GM18519 (cell line): ENCODE measurements around the gene USH2A.
A peak's percentile ranks its signal among the peaks of the same experiment; 100 is the strongest.

Source experiments
- ATAC-seq: cut with Tn5 transposase; IDR thresholded peaks from one replicate; pipeline ENCODE4 v1.9.1; 2021; ENCODE audit warnings: mild to moderate bottlenecking, moderate library complexity; ENCODE audit not compliant: unreplicated experiment, low FRiP score

The USH2A gene

DNA sequence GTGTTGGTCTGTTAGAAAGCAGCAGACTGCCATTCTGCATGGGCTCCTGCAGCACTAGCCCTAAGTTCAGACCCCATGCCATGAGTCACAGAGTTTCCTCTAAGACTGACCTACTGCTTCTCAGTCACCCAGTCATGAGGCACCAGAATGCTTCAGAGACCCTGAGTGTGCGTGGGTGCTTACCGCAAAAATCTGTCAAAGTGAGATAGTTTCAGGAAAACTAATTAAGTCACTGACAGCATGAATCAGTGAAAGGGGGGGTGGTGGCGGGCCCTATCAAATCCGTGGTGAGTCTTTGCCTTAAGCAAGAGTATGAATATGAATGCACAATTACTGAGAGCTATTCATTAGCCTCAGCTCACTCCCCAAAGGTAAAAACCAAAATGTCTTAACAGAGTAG is 758.0 kb downstream of the USH2A start:
- peak; percentile 48 for ATAC-seq

DNA sequence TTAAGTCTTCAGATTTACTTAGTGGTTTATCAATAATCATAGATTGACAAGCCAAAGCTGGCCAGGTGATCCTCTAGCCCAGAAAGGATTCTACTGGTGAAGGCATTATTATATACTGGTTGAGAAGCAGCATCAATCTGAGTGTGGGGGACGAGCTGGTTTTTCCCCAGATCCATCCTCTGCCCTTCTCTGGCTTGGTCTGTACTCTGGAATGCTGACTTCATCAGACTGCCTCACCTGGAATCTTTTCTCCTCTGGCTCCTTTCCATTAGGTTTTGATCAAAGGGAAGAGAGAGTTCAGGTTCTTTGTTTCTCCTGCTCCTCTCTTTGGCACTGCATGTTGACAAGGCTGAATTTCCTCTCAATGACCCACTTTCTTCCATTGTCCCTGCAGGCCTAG is 762.2 kb downstream of the USH2A start:
- ATAC-seq = no peak

DNA sequence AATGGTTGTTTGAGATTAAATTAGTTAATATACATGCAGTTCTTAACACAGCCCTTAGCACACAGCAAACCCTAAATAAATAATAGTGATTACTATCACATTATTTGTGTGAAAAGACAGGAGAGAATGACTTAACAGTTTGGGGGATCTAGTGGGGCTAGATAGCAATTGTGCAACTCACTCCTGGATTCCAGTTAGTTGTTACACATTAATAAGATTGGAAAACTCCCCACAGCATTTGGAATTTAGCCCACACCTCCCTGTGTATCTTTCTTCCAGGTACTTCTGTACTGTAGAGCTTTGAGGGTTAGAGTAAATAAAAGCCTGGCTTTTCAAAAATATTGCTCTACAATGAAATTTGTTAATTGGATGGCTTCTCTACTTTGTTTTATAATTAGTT is 763.0 kb downstream of the USH2A start:
- ATAC-seq = no peak

DNA sequence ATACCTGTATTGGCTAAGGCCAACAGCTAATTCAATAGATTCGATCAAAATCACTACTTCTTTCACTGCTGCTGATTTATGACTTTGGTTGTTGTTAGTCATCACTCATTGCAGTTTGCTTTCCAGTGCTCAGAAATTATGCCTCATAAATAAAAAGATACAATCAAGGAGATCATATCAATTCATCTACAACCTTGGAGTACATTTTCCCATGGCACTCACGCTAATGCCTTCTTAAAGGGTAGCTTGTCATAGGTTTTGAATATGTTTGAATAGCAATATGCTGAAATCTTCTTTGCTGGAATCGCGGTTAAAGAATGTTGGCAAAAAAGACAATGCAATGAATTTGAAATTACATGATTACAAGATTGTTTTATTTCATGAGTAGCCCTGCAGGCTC is 766.2 kb downstream of the USH2A start:
- no peak for ATAC-seq

DNA sequence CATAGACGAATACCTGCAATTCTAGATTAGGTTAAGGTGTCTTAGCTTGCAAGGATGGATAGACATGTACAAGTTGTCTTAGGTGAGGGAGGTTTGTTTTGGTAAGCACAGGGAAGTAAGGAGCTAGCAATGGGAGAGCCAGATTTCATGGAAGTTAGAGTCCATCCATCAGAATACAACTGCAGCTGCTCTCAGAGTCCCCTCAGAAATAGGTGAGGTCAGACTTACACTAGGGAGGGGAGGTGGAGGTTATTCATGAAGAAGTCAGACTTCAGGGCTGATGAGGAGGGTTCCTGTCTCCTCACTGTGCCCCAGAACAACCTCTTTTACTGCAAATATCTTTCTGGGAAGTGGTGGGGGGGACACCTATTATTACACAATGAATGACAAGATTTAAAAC is 770.9 kb downstream of the USH2A start:
- no peak for ATAC-seq

DNA sequence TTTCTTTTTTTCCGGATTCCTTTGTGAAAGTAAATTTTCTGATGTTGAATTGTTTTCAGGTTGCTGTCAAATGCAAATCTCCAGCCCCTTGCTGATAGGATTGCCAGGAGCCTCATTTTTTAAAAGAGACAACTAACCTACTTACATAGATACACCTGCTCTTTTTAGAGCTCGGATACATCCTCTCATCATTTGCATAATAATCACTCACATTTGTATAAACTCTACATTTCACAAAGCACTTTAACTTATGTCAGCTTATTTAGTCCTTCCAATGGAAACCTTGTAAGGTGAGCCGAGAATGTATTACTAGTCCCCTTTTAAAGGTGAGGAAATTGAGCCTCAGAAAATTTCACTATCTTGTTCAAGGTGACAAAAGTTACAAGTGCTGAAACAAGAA is 771.4 kb downstream of the USH2A start:
- ATAC-seq = no peak

DNA sequence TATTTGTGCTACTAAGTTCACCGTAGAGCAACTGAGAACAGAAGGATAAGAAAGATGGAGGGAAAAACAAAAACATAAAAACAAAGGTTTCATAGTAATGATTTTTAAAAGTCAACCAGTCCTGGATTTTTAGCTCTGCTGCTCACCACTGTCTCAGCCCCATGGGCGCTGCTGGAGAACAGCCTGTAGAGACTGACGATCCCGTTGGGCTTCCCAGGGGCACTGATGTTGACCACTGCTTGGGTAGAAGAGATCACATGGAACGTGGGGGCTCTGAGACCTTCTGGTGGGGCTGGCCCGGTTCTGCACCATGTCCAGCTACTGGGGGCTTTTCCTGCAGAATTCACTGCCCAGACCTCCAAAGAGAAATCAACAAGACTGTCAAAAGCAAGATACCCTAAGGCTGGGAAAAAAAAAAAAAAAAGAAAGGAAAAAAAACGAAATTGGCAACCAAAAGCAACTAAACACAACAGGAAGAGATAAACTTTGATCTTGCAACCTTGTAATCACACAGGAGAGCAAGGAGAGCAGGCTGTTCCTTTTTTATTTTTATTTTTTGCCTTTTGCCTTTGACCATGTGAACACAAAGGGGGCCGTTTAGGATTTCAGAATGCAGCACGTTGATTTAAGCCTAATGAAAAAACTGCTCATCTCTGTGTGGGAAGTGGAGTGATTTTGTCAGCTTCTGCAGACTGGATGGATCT is 772.6 kb downstream of the USH2A start:
- no peak for ATAC-seq

DNA sequence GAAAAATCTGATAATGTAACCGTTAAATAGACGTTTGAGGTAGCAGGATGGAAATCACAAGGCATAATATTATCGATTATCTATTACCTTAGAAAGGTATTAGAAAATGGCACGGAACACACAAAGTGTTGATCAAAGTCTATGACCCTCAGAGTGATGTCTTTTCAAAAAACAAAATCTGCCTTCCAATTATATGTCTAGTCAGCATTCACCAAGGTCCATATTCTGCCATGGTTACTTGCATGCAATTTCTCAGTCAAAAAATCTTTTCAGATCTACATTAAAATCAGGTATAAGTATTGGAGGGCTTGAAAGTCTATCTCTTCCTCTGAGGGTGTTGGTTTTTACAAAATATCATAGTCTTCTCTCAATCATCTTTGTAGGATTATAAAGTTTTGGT is 774.3 kb downstream of the USH2A start:
- ATAC-seq = no peak

DNA sequence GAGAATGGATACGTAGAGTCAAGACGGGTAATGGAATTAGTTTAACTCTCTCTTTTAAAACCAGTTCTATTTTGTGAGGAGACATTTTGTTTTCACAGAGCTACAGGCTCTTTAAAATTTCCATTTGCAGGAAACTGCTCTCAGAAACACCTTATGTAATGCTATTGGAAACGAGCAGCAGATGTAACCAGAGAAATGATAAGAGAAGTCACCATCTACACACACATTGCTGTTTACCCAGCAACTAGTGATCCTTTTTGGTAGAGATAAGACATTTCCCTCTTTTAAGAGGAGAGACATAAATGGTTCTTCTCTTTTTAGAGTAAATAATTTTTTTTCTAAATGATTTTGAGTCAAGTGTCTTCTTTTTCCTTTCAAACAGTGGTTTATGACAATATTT is 775.5 kb downstream of the USH2A start:
- ATAC-seq = no peak

DNA sequence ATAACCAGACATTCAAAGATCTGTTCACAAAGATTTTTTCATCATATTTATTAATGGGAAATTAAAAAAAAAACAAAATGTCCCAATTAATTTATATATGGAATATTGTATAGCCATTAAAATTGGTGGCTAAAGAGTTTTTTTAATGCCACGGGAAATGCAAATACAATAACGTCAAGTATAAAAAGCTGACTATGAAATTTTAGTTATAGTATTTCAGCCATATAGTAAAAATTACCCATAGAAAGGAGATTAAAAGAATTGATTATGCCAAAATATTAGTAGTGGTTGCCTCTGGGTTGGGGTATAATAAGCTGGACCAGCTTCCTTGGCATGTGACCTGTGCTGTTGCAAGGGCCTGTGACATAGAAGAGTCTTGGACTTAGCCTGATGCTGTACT is 777.4 kb downstream of the USH2A start:
- ATAC-seq = no peak

DNA sequence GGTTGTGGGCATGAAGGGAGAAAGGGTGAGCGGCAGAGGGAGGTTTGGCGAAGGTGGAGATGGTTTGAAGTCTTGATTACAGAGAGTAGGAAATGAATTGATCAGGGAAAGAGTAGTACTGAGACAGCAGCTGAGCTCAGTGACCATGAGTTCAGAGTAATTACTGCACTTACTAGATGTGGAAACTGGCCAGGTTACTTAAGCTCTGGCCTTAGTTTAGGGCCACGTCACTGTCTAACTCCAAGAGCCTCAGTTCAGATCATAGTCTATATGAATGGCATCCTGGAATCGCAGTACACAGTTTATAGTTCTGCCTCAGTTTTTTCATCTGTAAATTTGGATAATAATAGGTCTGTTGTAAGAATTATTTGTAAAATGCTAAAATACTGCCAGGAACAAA is 778.1 kb downstream of the USH2A start:
- no peak for ATAC-seq

DNA sequence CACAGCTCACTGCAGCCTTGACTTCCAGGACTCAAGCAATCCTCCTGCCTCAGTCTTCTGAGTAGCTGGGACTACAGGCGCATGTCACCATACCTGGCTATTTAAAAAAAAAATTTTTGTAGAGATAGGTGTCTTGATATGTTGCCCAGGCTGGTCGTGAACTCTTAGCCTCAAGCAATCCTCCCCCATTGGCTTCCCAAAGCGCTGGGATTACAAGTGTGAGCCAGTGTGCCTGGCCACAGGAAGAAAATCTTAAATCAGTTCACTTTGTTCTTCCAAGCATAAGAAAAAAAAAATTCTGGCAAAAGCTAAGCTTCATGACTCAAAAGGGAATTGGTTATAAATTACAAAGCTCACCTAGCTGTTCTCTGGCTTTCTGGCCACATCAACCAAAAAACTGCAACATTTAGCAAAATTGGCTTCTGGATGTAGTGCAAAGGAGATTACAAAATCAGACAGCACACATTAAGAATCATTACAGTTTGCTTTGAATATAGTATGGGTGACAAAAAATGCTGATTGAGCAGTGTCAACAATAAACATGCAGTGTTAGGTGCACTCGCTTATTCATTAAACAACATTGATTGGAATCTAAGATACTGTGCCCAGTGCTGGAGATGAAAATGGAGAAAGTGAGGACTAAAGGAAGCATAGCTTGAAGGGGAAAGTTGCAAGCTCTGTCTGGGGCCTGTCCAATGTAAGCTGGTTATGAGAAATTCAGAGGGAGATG is 779.5 kb downstream of the USH2A start:
- ATAC-seq = no peak

DNA sequence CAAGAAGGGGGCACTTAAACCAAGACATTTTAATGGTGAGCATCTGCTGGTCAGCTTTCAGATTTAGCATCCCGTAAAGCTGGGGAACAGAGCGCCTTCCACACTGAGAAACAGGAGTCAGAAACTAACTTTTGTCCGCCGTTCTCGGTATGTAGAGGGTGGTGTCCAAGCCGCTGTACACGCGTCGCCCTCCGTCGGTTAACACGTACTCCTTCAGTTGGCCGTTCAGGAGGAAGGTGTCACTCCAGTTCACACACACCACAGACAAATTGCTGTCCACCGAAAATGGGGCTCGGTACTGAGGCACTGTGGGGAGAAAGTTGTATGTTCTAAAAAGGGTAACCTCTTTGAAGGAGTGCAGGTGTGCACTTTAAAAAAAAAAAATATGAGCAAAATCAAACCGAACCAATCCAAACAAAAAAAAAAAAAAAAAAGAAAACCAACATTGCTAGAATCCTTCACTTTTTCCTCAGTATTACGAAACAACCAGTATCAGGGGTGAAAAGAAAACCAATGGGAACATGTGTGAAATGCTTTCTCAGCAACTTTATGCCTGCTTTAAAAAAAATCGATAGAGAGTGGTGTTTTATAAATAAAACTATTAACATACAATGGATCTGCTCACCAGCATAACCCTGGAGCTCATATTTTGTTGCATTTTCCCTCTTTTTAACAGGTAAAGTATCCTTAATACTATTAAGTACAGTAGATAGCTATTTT is 782.7 kb downstream of the USH2A start:
- no peak for ATAC-seq

DNA sequence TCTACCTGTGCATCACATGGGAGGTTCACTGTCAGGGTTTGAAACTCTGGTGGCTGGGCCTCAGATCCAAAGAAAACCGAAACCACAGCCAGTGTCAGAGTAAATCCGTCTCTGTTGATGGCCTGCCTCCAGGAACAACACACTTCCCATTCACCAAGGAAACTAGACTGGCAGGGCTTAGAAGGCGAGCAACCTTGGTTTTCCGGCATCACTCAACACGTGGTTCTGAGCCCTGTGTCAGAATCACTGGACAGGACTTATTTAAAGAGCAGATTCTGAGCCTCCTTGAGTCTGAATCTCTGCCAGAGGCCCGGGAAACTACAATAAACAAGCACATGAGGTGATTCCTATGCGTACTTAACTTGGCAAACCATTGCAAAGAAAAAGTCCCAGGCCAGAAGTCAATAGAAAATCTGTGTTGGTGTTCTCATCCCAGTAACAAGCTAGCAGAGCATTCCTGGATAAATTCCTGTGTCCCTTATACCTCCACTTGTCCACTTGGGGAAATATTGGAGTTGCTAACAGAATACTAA is 786.1 kb downstream of the USH2A start:
- ATAC-seq = no peak

DNA sequence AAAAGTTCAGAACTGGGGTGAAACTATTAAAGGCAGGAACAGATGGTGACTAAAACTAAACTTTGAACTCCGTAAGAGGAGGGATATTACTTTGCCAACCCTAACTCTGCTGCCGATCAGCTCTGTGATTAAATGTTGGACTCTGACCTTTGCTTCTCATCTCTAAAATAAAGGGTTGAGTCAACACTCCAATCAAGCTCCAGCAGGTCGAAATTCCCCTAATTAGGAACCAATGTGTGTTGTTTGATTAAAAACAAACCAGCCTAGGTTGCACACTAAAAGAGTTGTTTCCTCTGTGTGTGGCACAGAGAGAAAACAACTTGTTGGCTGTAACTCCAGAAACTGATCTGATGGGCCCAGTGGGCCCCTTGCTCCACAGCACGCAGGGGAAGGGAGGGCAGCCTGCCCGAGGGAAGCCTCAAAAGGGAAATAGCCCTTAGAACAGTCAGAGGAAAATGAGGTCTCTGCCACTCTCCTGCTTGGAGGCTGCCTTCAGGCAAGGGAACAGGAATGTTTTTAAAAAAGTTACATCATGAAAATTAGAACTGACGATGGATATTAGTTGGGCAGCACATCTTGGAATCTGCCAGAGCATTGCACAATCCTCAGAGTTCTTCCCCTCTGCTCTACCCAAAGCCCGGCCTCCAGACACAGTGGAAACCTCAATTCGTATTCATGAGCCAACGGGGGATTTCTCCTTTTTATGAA is 786.8 kb downstream of the USH2A start:
- ATAC-seq = no peak

DNA sequence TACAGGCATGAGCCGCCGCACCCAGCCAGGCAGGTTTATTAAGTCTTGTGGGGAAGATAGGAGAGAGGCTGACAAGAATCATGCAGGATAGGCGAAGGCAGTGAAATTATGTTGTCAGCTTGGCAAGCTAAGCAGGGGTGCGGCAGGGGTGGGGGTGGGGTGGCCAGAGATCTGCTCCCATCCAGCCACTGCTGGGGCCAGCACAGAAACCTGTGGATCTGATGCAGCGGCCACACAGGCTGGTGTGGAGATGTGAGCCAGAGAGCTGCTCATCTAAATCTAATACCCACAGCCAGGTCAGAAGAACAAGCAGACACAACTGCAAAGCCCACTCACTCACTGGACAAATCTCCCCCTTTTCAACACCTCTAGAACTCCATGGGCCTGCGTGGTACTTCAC is 787.4 kb downstream of the USH2A start:
- ATAC-seq = no peak

DNA sequence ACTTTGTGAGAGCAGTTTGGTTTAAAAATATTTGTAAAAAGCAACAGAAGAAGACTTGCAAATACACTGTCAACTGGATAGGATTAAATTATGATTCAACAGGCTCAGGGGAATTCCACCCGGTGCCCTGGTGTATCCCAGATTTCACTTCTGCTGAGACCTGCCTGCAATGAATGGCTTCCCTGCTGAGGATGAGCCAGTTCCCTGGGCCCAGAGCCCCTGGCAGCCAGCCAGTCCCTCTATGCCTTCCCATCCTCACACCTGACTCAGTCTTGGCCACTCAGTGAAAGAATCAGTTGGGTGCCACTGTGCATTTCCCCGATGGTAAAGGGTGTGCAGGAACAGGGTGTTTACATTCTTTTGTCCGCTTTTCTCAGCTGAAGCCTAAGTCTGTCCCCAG is 791.8 kb downstream of the USH2A start:
- ATAC-seq = no peak

DNA sequence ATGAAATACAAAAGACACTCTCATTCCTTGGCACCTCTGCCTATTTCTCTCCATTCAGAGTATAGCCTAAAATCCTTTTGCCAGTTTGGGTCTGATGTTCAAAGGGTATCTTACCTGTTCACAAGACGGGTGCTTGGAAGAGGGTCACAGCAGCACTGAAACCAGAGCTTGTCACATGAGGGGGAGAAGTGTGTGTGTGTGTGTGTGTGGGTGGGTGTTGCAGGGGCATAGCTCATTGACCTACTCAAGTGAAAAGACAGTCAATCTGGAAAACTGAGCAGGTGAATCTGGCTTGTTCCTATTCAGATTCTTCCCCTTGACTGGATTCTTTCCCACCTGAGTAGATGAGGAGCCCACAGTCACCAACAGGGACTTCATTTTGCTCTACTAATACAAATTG is 792.2 kb downstream of the USH2A start:
- ATAC-seq = no peak

DNA sequence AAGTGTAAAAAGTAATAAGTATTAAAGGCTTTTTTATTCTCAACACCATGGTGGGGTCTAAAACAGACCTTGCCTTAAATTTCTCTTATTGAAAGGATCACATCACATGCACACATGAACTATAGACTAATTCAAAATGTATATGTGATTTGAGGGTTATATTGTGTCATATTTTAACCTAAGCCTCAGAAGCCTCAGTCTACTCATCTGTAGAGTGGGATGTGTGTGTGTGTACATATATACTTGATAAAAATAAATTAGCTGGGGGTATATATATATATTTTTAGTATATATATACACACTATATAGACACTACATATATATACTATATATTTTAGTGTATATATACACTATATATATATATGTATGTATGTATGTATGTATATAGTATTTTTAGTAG is 797.3 kb downstream of the USH2A start:
- ATAC-seq = no peak

DNA sequence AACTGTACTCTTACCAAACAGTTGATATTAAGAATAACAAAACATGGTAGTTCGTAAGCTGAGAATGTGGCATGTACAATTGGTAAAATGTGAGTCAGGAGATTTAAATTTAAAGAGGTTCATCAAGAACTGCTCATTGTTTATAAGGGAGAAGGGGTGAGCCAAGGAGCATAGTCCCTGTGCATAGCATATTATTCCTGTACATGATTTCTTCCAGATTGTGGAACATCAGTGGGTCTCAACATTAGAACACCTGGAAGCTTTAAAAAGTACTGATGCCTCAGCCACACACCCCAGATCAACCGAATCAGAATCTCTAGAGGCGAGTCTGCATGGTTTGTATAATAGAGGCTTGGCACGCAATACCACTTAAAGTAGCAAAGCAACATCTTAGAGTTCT is 800.1 kb downstream of the USH2A start:
- ATAC-seq = no peak

DNA sequence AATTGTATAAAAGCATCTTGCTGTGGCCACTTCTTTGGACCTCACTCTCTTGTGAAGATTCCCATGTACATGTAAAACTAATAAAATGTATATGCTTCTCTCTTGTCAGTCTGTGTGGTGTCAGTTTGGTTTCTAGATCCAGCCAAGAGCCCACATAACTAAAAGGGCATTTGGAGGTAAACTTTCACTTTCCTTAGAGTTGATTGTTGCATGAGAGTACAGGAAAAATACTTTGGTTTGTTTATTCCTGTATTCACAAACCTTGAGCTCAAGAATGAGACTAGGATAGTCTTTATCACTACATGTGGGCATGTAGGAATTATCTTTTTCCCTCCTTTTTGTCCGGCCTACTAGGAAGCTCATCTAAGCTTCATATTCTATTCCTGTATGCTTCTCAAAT is 805.3 kb downstream of the USH2A start:
- peak; percentile 76 for ATAC-seq
